ENCODE results near the gene CEACAM1.
"Not testable (repeated sequence)": the region's sequence is repeated elsewhere in the genome, so short reads cannot be mapped to it uniquely, and the experiment has no call there.

CEACAM1 gene

DNA sequence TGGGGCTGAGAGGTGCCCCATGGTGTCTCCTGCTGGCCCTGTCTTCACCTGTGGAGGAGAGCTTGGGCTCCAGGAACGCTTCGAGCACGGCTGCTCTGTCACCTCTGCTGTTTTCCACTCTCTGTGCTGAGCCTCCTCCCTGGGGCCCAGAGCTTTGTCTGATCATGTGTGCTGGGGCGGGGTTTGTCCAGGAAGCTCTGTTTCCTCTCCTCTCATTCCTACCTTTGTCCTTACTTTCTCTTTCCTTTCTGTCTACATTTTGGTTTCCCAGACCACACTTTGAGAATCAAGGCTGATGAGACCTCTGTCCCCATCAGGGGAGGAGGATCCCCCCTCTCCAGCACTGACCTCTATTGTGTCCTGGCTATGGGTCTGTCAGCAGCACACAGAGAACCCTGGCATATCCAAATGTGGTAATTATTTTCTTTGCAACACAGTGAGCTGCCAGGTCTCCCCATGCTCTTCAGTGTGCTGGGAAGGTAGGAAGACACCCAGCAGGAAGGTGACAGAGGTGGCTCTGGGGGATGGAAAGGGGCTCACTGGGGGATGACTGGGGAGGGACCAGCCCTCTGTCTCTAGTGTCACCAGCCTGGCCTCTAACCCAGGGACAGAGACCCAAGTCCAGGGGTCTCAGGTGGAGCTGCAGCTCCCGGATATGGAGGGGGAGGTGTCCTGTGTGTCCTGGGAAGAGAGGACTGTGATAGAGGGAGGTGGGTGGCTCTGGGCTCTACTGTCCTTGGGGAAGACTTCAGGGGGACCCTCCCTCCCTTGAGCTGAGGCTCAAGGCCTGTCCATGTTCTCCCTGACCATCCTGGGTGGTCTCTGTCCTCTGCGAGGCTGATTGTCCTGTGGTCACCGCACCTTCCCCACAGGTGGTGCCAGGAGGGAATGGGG, at the start of gene CEACAM1:
Gene CEACAM1, minus strand, starts transcription at position 128 of the 894 bp plus-strand sequence. Its CDS starts 107 bp downstream, at position 21.
- FAIRE-seq: no peak

DNA sequence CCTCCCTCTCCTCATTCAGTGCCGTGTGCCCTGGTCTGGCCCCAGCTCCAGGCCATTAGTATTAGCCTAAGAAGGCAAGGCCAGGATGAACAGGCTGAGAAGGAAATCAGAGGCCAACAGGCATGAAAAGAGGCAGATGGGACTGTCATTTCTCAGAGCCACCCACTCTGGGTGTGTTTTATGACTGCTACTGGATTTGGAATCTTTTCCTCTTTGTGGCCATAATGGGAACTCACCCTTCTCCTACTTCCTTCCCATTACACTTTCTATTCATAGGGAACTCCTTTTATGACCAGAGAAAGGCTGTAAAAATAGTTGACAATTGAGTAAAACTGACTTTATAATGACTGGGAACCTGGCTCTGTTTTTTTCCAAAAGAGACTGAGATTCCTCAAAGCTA, 48.7 kb upstream of the CEACAM1 start:
- FAIRE-seq: no peak

DNA sequence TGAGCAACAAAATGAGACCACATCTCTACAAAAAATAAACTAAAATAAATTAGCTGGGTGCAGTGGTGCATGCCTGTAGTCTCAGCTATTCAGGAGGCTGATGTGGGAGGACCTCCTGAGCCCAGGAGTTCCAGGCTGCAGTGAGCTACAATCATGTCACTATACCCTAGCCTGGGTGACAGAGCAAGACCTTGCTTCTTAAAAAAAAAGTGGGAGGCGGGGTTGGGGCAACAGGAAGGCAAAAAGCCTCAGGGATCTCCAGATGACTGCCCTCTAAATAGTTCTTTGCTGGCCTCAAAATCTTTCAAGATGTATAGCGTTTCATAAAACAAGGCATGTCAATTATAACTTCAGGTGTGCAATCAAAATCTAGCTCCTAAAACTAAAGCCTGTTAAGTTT, 48.0 kb upstream of the CEACAM1 start:
- no peak for FAIRE-seq

DNA sequence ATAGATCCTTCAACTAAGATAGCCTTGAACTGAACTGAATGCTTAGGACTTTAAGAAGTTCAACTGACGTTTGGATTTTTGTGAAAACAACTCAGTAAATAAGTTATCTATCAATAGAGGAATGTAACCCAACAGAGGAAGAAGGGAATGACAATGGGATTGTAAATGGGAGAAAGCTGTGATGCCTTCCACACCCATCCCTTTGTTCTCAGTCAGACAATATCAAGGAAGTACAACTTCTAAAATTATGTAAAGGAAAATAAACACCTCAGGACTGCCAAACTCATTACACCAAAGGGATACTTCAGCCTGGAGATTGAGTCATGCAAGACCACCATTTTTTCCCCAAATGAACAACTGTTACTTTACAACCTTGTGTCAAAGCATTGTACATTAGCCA, 45.4 kb upstream of the CEACAM1 start:
- no peak for FAIRE-seq

DNA sequence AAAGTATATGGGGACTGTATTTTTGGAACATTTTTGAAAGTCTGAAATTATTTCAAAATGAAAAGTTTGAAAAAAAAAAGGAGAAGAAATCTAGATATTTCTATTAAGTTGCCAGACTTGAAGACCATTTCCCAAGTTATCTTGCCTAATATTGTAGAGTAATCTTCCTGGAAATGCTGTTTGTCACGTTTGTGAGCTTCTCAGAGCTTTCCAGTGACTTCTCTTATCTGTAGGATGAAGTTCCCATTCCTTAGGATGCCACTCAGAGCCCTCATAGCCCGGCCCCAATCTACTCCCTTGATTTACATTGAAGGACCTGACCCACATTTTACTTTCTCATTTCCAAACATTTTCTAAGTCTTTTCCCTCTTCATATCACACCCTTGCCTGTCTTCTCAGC, 42.8 kb upstream of the CEACAM1 start:
- no peak for FAIRE-seq

DNA sequence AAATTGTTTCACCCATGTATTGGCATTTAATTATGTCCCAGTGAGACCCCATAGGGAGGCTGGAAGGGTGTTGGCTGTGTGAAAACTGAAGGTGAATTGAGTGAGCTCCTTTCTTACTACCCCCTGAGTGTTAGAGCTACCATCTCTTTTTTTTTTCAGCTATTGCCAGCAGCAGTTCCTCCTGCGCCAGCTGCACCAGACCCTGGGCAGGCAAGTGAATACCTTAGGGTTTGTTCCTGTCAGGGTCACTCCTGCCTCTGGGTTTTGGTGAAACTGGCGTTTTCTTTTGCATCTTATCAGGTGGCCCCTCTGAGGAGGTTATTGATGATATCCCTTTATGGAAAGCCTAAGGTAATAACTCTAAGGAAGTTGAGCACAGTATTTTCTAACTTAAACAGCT, 40.9 kb upstream of the CEACAM1 start:
- no peak for FAIRE-seq

DNA sequence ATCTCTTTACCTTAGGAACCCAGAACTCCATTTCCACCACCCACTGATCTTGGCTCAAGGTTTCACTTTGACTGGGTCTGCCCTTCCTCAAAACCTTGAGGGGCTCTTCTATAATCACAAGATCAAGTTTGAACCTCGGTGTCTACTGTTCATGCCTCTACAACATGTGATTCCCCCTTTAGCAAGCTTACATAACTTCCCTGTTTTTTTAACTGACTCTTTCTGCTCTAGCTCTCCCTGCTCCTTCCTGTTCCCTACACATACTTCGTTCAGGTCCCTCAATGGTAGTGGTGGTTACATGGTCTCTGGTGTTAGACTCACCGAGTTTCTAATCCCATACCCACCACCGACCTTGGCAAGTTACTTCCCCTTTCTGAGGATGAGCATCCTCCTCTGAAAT, 39.7 kb upstream of the CEACAM1 start:
- FAIRE-seq: no peak

DNA sequence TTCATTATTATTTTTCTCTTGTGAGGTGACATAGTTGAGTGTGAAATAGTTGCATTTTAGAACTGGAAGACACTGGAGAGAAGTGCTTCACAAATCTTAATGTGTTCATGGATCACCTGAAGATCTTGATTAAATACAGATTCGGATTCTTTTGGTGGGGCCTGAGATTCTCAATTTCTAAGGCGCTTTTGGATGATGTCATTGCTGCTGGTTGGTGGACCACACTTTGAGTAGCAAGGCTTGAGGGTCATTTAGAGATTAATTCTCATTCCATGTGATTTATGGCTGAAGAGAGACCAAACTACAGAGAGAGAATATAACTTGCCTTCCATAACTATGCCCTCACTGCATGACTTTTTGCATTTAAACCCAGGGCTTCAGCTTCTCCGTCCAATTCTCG, 39.3 kb upstream of the CEACAM1 start:
- FAIRE-seq: no peak

DNA sequence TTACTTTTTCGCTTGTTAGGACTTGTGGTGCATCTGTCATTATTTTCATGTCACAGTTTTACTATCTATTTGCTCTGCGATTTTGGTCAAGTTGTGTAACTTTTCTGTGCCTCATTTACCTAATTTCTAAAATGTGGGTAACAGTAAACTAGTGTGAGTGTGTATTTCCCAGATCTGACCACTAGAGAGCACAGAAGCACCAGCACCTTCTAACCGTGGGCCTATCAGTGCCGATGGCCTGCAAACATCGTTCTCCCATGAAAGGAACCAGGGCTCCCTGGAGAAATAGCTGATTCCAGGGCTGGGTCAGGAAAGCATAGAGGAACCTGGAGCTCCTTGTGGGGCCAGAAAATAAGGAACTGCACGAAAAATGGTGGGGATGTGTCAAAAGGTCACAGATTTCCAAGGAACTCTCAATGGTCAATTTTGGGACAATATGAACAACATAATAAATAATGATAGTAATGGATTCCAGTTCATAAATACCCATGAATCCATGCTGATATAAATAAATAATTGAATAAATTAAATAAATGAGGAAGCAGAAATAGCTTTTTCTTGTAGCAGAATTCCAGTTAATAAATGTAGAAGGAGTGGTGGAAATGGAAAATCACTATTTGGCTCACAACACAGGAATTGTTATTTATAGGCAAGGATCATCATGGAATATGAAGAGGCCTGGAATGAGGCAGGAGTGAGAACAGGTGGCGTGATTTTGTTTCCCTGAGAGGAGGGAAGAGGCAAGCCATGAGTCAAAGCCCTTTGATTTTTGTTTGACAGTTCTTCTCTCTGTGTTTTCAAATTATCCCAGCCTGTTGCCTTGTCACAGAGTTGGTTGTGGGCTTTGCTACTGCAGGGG, 35.3 kb upstream of the CEACAM1 start:
- no peak for FAIRE-seq

DNA sequence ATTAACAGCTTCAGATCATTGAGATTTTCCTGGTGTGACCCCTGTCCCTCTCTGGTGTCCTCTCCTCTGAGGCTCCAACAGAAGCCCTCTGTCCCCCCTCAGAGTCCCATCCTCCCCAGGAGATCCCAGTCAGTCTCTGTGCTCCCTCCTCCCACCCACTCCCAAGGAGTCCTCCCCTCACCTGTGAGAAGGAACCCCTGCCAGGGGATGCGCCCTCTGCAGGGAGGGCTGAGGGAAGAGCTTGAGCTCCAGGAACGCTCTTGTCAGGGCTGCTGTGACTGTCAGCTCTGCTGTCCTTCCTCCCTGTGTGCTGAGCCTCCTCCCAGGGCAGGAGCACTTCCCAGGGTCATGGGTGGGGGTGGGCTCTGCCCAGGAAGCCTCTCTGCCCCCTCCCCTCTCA, 33.2 kb upstream of the CEACAM1 start:
- FAIRE-seq: no peak

DNA sequence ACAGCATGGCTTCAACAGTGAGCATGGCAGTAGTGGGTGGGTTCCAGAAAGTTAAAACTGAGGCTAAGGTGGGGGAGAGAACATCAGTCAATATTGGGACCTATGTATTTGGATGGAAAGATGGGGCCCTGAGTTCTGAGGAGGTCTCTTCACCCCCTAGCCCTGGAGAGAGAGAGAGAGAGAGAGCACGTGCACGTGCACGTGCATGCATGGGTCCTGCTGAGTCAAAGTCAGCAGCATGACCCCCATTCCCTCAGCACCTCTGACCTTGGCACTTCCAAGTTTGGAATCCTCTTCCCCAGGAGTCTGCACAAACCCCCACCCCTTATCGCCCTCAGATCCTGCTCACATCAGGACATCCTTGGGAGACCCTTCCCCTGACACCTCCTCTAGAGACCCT, 32.5 kb upstream of the CEACAM1 start:
- FAIRE-seq: no peak

DNA sequence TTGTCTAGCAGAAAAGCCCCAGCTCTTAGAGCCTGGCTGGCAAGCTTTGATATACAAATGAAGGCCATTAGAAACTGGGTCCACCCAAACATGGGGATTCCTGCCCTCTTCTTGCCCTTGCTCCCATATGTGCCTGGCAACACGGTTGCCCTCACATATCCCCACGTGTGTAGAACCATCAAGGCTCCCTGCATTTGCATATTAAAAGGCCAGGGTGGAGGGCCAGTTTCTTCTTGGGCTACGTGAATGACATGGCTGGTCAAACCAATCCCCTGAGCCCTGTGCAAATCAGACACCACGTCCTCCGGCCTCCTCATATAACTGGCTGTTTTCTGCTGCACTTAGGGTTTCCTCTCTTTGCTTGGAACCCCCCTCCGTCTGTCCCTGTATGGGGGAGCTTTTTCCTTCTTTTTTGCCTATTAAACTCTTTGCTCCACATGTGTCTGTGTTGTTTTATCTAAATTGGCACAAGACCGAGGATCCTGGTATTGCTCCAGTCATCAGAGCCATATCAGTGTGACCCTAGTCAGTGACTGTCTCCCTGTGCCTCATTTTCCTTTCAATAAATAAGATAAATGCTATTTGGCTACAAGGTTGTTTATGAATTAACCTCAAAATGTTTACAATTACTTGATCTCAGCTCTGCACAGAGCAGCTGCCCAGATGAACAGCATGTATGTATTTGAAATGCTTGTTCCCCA, 30.3 kb upstream of the CEACAM1 start:
- no peak for FAIRE-seq

DNA sequence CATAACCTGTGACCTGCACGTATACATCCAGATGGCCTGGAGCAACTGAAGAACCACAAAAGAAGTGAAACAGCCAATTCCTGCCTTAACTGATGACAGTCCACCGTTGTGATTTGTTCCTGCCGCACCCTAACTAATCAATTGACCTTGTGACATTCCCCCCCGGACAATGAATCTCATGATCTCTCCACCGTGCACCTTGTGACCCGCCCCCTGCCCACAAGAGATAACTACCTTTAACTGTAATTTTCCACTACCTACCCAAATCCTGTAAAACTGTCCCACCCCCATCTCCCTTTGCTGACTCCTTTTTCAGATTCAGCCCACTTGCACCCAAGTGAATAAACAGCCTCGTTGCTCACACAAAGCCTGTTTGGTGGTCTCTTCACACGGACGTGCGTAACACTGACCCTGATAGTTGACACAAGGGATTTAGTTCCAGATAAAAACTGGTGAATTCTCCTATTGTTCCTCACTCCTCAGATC, 29.1 kb upstream of the CEACAM1 start:
- FAIRE-seq: not testable (repeated sequence)

DNA sequence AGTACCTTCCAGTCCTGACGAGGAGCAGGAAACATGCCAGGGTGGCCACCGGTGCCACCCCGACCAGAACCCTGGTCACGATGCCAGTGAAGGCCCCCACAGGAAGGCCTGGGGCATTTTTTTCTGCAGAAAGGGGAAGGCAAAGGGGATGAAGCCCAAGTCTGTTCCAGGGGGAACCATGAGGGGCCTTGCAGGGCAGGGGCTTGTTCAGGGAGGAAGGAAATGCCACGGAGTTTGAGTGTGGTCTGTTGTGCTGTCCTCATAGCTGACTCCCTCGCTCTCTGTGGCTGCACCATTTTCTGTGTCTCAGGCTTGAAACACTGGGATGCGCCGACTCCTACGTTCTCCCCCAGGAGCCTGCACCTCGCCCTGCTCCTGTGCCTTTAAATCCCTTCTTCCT, 27.5 kb upstream of the CEACAM1 start:
- no peak for FAIRE-seq

DNA sequence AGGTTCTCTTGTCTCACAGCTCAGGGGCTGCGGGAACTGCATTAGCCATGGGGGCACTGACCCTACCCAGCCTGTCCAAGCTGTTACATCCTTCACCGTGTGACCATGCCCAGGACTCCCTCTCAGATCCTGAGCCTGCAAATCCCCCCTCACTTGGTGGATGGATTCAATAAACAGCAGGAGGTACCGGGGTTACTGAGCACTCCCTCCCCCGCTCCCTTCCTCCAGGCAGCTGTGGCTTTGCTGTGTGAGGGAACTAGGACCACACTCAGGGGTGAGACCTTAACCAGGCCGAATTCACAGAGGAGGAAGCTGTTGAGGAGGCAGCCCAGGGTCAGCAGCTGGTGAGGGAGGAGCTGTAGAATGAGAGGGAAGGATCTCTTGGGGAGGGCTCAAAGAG, 27.0 kb upstream of the CEACAM1 start:
- no peak for FAIRE-seq

DNA sequence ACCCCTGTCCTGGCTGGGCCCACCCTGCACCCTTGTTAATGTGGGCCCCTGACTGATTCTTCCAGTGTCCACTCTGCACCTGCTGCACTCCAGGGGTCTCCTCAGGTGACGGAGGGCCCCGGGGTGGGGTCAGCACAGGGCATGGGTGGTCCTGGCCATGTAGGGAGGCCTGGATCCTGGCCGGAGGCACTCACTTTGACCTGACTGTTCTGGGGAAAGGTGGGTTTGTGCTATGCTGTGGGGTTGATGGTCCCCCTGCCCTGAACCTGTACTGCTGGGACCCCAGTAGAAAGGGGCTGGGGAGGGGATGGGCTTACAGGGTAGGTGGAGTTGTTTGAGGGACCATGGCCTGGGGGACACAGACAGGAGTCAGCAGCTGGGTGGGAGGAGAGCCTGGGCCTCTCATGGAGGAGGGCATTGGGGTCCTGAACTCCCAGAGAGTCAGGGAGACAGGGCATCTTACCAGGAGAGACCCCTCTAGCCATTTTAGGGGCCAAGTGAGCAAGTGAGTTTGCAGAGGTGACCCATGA, 25.8 kb upstream of the CEACAM1 start:
- no peak for FAIRE-seq

DNA sequence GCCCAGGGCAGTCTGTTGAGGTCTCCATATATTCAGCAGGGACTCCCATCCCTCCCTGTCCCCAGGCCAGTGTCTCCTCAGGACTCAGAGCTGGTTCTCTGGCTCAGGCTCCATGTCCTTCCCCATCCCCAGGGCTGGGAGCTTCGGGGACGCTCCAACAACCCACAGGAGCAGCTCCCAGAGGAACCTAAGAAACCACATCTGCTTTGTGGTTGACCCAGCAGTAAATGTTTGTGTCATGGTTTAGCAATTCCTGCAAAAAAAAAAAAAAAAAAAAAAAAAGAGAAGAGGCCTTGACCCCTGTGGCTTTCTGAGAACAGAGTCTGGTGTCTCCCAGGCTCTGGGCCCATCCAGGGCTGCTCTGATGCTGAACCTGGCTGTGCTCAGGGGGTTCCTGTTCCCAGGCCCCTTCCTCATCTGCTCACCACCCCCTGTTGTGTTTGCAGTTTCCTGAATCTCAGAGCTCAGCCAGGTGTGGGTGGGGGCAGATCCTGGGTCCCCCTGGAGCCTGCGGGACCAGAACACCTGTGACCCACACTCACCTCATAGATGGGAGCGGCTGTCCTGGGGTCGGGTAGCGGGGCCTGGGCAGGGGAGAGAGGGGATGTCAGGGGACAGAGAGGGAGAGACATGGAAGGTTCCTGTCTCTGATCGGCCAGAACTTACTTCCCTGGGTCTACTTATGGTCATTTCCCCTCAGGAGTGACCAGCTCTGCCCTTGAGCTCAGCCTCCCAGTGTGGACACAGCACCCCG, 25.2 kb upstream of the CEACAM1 start:
- FAIRE-seq: no peak

DNA sequence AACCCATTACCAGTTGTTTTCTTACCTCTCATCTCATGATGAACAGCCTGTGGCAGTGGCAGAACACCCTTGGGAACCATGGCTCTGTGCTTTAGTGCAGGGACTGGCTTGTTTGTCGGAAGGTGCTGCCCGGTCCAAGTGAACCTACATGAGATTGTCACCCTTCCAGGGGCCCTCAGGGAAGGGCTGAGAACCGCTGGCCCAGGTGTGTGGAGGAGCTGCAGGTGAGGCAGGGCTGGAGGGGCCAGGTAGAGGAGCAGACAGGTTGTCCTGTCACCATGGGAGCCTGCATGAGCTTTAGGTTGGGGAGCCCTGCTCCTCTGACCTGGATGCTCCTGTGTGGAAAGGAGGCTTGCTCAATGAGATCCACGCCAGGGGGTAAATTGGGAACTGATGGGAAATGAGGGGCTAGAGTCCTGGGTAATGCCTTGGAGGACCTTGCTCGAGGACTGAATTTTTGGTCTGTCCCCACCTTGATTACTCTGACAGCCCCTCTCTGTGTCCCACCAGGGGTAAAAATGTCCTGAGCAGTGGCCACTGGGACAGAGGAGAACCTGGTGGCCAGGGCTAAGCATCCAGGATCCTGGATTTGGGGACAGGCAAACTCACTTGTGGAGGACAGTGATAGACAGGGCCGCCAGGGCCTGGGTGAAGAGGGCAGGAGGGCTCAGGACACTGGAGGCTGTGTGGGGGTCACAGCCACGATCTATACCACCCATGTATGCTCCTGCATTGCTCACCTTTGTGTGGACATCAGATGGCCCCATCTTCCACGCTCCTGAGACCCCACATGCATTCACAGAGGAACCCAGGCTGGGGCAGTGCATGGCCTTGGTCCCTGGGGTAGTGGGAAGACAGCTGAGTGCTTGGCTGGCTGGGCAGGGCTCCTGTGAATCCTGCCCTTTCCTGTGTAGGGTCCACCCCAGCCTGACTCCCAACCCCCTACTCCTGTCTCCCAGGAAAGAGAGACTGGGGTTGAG, 24.1 kb upstream of the CEACAM1 start:
- FAIRE-seq: no peak

DNA sequence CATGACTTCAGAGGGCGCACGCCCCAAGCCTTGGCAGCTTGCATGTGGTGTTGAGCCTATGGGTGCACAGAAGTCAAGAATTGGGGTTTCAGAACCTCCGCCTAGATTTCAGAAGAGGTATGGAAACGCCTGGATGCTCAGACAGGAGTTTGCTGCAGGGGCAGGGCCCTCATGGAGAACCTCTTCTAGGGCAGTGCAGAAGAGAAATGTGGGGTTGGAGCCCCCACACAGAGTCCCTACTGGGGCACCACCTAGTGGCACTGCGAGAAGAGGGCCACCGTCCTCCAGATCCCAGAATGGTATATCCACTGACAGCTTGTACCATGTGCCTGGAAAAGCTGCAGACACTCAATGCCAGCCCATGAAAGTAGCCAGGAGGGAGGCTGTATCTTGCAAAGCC, 22.2 kb upstream of the CEACAM1 start:
- FAIRE-seq: not testable (repeated sequence)

DNA sequence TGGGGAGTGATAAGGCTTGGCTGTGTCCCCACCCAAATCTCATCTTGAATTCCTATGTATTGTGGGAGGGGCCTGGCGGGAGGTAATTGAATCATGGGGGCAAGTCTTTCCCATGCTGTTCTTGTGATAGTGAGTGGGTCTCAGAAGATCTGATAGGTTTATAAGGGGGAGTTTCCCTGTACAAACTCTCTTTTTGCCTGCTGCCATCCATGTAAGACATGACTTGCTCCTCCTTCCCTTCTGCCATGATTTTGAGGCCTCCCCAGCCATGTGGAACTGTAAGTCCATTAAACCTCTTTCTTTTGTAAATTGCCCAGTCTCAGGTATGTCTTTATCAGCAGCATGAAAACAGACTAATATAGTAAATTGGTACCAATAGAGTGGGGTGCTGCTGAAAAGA, 20.8 kb upstream of the CEACAM1 start:
- FAIRE-seq: not testable (repeated sequence)

DNA sequence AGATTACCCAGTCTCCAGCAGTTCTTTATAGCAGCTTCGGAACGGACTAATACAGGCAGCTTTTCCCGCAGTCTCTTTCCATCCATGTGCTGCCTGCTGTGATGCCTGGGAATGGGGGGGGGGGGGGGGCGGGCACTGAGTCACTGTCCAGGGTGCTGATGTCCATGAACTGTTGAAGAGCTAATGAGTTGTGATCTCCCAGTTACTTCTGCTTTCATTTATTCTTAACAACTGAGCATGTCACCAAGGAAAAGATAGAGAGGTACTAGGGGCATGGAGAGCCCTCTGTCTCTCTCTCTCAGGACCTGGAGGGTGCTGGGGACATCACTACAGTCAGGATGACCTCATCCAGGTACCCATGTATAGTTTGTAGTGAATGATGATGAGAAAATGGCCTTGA, 20.3 kb upstream of the CEACAM1 start:
- no peak for FAIRE-seq
